ENCODE data around the gene SPDEF. TPM values are rescaled to one million over a fixed set of nuclear protein-coding genes. Genes with fewer than 3 reads are reported as not detected.

SPDEF gene
- total RNA-seq, 4 donors from 2014 or later, result 0.16 to 0.20 TPM; not detected in 2

DNA sequence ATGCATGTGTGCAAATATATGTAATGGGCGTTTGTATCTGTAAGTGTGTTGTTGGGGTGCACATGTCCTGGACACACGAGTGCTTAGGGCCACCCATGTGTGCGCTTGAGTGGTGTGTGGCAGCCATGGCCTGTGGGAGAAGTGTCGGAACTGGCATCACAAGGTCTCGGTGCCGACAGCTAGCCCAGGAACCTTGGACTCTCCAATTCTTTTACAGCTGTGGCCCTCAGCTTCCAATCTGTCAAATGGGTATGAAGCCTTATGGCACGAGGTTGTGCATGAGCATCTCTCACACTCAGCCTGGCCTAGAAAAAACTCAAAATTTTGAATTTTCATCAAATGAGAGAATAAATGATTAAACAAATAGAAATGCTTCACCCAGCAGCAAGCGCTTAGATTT lies 42.0 kb downstream of the SPDEF start:
- H3K4me1 ChIP-seq, result no peaks in the 10 kb centered on the region
- H3K9me3 ChIP-seq, result no peaks in the 10 kb centered on the region
- ATAC-seq, result no peak
- no peaks in the 10 kb centered on the region for H3K36me3 ChIP-seq
- intact Hi-C loops (cut with DNase I; ENCODE audit: low total_unique reads), result no loop called here
- H3K4me3 ChIP-seq, result no peak overlapping the region
- H3K27ac ChIP-seq, result no peak overlapping the region
- TF ChIP-seq, protein P1, sequence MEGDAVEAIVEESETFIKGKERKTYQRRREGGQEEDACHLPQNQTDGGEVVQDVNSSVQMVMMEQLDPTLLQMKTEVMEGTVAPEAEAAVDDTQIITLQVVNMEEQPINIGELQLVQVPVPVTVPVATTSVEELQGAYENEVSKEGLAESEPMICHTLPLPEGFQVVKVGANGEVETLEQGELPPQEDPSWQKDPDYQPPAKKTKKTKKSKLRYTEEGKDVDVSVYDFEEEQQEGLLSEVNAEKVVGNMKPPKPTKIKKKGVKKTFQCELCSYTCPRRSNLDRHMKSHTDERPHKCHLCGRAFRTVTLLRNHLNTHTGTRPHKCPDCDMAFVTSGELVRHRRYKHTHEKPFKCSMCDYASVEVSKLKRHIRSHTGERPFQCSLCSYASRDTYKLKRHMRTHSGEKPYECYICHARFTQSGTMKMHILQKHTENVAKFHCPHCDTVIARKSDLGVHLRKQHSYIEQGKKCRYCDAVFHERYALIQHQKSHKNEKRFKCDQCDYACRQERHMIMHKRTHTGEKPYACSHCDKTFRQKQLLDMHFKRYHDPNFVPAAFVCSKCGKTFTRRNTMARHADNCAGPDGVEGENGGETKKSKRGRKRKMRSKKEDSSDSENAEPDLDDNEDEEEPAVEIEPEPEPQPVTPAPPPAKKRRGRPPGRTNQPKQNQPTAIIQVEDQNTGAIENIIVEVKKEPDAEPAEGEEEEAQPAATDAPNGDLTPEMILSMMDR (IDR thresholded peaks at IDR 0.05 in 4 of 5, conservative IDR thresholded peaks at IDR 0.05 in 1 of 5), result no peak
- TF ChIP-seq POLR2A (IDR thresholded peaks at IDR 0.05), result no peak
- no peak for DNase-seq
- in situ Hi-C loops (cut with MboI; ENCODE audit: low sequenced_read_pairs in 4 of 4), result no loop called here
- H3K27me3 ChIP-seq, result peaks cover 0 to 10% (median 7%) of the 10 kb centered on the region in 3 donors

DNA sequence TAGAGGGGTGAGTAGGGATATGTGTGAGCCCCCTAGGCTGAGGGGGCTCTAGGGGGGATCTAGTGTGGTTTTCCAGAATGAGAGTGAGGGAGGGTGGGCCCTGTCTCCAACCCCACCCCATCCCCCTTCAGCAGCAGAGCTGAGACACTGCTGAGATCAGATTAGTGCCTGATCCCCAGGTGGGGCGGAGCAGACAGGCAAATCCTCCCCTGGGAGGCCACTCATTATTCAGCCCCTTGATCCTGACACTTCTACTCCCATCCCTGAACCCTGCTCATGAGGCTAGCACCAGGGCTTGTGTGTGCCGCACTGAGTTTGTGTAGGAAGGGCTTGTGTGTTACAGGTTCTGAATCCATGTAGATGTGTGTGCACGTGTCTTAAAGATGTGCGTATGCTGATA lies 42.5 kb downstream of the SPDEF start:
- Histone ChIP-seq H3K36me3 (no peaks in the 10 kb centered on the region), H3K9me3 (no peaks in the 10 kb centered on the region), H3K27ac (no peak overlapping the region), H3K27me3 (peaks cover 0 to 10% (median 7%) of the 10 kb centered on the region in 3 donors), H3K4me1 (no peaks in the 10 kb centered on the region), H3K4me3 (no peak overlapping the region)
- TF ChIP-seq, protein P1 (IDR thresholded peaks at IDR 0.05 in 4 of 5, conservative IDR thresholded peaks at IDR 0.05 in 1 of 5), result no peak
- TF ChIP-seq POLR2A (IDR thresholded peaks at IDR 0.05), result no peak
- no peak for ATAC-seq
- no peak for DNase-seq
- in situ Hi-C loops (cut with MboI; ENCODE audit: low sequenced_read_pairs in 4 of 4), result no loop called here
- intact Hi-C loops (cut with DNase I; ENCODE audit: low total_unique reads), result no loop called here

DNA sequence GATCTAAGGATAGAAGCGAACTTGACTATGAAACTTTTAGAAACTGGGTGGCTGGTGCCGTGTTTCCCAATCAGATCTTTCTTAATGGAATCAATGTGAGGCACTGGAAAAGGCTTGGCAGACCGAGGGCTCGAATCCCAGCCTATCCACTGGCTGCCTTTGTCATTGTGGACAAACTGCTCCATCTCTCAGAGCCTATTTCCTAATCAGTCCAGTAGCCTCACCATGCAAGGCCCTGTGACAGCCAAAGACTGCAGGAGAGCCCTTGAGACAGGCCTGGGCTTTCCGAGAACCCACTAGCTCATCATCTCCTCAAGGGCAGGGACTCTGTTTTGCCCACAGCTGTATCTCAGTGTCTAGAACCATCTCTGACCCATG lies 43.4 kb downstream of the SPDEF start:
- intact Hi-C loops (cut with DNase I; ENCODE audit: low total_unique reads) (no loop called here), in situ Hi-C loops (cut with MboI; ENCODE audit: low sequenced_read_pairs in 4 of 4) (no loop called here)
- H3K27me3 ChIP-seq, result peaks cover 0 to 10% (median 7%) of the 10 kb centered on the region in 3 donors
- H3K27ac ChIP-seq, result no peak overlapping the region
- no peak for ATAC-seq
- no peak overlapping the region for H3K4me3 ChIP-seq
- no peaks in the 10 kb centered on the region for H3K4me1 ChIP-seq
- H3K9me3 ChIP-seq, result no peaks in the 10 kb centered on the region
- H3K36me3 ChIP-seq, result no peaks in the 10 kb centered on the region
- no peak for TF ChIP-seq POLR2A (IDR thresholded peaks at IDR 0.05)
- TF ChIP-seq, protein P1 (IDR thresholded peaks at IDR 0.05 in 4 of 5, conservative IDR thresholded peaks at IDR 0.05 in 1 of 5), result no peak
- DNase-seq, result no peak

DNA sequence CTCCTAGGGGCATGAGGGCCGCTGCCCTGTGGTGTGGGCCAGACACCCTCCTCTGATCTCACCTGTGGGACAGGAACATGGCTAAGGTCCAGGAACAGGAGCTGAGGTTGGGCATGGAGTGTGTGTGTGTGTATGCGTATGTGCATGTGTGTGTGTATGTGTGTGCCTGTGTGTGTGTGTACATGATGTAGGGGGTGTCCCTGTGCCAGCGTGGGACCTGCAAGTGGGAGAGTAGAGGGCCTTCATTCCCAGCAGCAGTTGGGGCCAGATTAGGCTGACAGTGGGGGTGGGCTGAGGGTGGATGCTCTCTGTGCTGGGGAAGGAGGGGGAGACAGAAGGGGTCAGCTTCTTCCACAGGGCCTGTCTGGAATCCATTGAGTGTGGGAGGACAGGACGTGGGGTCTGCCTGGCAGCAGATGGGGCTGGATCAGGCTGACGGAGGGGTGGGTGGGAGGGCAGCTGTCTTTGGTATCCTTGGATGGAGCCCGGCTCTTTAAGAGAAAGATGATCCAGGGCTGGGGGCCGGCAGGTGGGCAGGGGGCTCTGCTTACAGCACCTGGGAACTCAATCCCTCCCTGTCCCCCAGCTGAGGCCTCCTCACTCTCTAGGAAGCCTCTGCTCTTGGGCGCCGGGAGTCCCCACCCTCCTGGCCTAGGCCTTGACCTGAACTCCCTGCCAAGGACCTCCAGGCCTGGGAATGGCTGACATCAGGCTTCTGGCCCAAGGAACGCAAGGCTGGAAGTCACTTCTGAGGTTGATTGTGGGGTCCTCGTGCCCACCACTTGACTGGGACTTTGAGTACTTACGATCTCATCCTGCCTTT lies 44.0 kb downstream of the SPDEF start:
- DNase-seq (no peak), ATAC-seq (no peak)
- Histone ChIP-seq H3K27me3 (peaks cover 0 to 10% (median 7%) of the 10 kb centered on the region in 3 donors), H3K27ac (no peak overlapping the region), H3K9me3 (no peaks in the 10 kb centered on the region), H3K4me1 (no peaks in the 10 kb centered on the region), H3K36me3 (no peaks in the 10 kb centered on the region), H3K4me3 (no peak overlapping the region)
- in situ Hi-C loops (cut with MboI; ENCODE audit: low sequenced_read_pairs in 4 of 4), result no loop called here
- intact Hi-C loops (cut with DNase I; ENCODE audit: low total_unique reads), result no loop called here
- no peak for TF ChIP-seq POLR2A (IDR thresholded peaks at IDR 0.05)
- TF ChIP-seq, protein P1 (IDR thresholded peaks at IDR 0.05 in 4 of 5, conservative IDR thresholded peaks at IDR 0.05 in 1 of 5), result no peak

All from gastrocnemius medialis (tissue), 4 donors.